HG02885 (cell line): ENCODE results near the gene PCTP.

Experiments used
- ATAC-seq: cut with Tn5 transposase; IDR thresholded peaks from one replicate; pipeline ENCODE4 v1.9.1; 2021; ENCODE audit warnings: mild to moderate bottlenecking; ENCODE audit not compliant: unreplicated experiment, poor library complexity

The PCTP gene

DNA sequence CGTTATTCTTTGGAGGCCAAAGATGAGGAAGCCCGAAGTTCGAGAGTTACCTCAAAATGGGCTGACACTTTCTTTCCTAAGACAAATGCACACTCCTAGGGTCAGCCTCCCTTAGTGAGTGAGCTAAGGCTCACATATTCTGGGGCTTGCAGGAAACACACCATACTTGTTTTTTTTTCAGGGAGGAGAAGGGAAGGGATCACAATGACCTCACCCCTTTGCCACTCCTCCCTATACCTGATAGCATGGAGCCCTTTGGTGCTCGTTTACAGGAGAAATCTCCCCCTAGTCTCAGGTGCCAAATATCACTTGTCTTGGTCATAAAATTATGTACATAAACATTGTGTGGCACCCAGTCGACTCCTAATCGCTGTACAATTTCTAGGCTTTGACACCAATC, 23.6 kb upstream of the PCTP start:
- ATAC-seq = no peak

DNA sequence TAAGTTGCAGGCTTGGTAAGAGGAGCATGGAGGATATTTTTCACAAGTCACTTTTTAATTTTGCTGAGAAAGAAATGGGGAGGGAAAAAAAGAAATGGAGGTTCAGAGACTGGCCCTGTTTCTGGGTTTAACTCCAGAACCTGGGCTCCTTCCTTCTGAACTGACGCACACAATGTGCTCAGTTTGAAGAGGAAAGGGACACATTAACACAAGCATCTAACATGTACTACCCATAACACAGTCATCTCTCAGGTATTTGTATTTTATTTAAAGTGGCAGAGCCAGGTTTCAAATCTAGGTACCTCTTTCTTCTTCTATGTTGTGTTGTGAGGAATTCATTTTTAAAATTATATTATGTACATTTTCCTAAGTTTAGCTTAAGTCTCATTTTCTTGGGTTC, 22.9 kb upstream of the PCTP start:
- ATAC-seq = no peak

DNA sequence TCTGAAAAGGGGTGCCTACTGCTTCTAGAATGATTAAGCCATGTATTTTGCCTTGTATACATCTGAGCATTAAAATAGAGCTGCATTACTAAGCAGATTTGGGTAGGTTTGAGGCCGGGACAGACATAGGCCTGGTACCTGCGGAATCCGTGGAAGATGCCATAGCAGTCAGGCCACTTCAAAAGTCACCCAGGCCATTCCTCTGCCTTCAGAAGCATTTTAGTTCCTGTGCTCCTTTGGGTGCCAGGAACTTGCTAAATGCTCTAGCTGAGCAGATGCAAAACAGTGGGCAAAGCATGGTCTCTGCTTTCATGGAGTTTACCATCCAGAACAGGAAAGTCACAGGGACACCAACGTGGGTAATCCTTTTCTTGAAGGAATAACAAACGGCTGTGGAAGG, 22.5 kb upstream of the PCTP start:
- no peak for ATAC-seq

DNA sequence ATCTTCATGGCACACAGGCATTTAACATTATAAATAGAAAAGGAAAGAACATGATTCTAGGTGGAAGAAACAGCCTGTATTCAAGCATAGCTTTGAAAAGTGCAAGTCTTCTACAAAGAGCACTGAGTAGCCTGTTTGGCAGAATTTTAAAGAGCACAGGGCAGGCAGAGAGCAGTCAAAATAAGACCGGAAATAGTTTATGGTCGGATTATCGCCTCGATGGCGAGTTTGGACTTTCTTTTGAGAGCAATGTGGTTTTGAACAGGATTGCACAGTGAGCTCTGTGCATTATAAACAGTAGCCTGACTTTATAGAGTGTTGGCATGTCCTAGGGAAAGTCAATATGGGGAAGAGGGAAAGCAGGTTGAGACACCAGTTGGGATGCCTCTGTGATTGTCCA, 22.0 kb upstream of the PCTP start:
- ATAC-seq = no peak

DNA sequence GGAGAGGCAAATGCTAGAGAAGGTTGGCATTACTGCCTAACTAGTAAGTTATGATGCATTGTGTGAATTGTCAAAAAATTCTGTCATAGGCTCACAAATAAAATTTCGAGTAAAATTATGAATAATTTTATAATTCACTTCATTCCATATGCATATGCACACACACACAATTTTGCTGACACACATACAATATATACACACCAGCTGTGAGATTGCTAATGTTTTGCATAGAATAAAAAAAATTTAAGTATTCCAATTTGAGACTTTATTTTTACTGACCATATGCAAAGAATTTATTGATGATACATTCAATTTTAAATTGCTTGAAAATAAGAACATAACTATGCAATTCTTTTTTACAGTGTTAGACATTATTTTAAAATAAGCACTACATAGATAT, 21.4 kb upstream of the PCTP start:
- ATAC-seq = no peak

DNA sequence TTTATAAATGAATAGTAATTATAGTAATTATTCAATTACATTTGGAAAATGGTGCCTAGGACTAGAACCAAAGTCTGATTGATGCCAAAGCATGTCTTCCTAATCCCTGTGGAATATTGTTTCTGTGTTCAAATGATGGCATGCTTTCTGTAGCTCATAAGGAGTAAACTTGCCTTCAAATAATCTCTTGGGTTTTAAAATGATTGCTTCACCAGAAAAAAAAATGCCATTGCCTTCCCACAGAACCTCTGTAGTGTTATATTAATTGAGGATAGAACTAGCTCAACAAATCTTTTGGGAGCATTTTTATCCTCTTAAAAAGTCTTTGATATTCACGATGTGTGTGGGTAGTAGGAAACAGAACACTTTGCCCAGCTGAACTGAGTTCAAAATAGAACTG, 20.5 kb upstream of the PCTP start:
- ATAC-seq = no peak

DNA sequence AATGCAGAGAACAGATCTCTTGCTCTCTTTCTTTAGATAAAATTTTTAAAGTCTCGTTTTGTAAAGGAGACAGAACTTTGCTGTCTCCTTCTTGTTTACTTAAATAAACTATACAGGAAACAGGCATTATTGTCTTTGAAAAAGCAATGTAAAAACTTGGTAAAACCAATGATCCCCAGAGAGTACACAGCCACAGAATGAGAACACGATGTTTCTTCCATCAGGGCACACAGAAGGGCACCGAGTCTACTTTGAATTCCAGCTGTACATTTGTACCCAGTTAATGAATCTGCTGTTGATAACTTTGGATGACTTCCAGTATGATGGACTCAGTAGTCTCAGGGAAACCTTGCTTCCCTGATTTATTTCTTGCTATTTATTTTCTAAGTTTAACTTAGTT, 20.0 kb upstream of the PCTP start:
- no peak for ATAC-seq

DNA sequence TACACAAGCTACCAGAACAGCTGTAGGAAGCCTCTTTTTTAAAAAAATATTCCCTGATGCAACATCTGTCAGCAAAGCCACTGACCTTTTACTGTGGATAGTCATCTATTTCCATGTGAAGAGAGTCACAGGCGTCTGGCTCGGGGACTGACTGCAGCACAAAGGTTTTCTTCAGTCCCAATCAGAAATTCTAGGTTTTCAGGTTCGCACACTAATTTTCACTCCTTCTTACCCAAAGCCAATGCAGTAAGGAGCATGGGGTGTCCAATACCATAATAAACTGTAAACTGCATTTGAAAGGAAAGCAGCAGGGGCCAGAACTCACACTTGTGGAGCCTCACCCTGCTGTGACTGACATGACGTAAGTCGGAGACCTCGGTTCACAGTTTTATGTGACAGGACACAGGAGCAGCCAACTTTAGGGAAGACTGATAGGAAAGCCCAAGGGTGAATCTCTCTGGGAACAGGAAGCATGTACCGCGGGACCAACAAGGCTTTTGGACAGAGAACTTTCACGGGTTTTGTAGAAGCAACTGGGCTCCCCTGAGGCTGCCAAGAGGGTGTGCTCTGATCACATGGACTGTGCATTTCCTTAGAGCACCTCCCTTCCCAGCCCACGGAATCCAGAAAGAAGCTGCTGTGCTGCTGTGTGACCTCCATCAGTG, 19.1 kb upstream of the PCTP start:
- ATAC-seq = no peak

DNA sequence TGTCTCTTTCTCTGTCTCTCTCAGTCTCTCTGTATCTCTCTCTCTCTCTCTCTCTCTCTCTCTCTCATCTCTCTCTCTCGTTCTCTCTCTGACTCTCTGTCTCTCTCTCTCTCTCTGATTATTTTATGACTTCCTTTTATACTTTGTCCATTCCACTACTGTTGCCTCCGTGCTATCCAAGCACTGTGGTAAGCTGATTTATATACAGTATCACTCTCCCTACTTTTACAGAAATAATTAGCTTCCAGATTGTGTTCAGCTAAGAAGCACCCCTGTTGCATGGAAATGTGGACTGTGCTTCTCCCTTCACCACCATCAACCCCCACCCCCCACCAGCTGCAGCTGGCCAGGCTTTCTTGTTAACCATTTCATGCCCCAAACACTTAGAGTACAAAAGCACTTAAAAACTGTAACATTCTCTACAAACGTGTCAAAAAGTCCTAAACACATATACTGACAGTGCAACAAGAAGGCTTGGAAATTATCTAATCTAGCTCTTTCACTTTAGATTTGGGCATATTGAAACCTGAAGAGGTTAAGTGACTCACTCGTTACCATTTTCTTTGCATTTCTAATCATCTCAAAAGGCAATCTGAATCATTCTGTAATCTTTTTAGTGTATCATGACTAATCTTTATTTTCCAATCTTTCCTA, 16.6 kb upstream of the PCTP start:
- no peak for ATAC-seq

DNA sequence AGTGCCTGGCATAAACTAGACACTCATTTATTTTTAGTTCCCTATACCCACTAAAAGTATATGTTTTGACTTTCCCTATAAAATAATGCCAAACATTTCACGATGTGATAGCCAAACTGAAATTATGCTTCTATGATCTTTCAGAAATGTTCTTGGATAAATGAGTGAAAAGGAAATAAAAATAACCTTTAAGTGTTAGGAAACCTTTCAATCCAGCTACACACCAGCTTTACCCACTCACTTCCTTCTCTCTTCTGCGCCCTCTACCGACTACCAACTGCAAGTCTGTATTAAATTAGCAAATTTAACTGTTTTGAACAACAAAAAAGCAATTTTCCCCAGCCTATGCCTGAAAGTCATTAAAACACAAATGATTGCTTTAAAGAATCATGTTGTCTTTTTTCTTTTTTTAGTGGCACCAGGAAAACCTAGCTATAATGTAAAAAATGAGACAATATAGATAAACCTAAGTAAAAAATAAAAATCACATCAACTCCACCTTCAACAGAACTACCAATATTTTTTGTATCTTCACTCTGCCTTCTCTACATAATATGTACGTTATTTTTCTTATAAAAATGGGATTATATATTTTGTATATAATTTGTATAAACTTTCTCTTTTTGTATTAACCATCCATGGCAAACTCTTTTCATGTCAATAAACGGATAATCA, 15.0 kb upstream of the PCTP start:
- peak; percentile 49 for ATAC-seq

DNA sequence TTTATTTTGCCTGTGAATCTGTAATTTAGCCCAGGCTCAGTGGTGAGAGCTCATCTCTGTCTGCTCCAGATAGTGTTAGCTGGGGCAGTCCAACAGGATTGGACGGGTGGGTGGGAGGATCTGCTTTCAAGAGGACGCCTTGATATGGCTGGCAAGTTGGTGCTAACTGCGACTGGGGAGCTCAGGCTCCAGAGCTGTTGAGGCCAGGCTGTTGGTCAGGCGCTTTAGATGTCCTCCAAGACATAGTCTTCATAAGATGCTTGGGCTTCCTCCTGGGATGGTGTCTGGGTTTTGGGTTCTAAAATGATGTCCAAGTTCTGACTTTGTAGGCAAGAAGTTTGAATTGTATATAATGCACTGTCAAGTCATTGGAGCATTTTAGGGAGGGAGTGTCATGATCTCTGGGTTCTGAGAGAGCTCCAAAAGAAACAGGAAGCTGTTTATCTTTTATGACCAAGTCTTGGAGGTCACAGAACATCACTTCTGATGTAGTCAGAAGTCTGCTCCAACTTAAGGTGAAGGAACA, 12.8 kb upstream of the PCTP start:
- ATAC-seq = no peak

DNA sequence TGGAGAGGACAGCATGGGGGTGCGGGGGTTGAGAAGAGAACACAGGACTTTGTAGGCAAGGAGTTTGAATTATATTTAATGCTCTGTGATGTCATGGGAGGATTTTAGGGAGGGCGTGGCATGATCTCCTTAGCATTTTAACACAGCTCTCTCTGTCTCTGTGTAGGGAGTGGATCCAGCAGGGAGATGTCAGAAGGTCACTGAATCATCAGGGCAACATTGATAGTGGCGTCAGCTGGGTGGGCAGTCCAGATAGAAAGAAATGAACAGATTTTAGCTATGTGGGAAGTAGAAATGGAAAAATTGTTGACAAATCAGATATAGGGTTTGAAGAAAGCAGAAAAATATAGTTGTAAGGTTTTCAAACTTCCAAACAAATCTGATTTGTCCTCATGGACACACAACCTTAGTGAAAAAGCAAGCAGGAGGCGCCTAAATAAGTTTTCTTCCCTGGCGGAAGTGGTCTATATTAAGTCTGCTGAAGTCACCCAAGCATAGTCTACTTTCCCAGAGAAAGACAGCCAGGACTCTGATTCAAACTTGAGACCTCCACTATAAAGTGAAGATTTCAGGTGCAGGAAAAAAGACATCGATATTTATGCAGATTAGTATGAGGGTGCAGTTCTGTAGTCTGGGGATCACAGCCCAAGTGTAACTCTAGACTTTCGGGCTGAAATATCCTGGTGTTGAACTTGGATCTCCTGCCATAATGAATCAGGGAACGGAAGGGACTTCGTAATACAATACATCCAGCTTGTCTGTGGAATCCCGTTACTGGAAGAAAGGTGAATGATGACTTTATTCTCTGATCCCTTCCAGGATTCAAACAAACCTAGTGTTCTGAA, 10.1 kb upstream of the PCTP start:
- ATAC-seq = no peak

DNA sequence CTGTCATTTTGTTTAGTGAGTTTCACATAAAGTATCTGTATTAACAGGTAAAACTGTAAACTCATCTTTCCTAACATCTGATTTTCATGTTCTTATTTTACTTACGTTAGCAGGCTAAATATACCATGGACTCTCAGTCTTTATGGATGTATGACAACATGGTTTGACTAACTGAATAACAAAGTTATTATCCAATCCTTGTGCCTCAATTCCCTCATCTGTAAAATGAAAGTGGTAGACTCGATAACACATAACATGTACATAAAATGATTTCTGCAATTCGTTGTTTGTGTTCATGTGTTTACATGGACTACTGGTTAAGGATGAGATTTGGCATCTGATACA, 9.5 kb upstream of the PCTP start:
- no peak for ATAC-seq

DNA sequence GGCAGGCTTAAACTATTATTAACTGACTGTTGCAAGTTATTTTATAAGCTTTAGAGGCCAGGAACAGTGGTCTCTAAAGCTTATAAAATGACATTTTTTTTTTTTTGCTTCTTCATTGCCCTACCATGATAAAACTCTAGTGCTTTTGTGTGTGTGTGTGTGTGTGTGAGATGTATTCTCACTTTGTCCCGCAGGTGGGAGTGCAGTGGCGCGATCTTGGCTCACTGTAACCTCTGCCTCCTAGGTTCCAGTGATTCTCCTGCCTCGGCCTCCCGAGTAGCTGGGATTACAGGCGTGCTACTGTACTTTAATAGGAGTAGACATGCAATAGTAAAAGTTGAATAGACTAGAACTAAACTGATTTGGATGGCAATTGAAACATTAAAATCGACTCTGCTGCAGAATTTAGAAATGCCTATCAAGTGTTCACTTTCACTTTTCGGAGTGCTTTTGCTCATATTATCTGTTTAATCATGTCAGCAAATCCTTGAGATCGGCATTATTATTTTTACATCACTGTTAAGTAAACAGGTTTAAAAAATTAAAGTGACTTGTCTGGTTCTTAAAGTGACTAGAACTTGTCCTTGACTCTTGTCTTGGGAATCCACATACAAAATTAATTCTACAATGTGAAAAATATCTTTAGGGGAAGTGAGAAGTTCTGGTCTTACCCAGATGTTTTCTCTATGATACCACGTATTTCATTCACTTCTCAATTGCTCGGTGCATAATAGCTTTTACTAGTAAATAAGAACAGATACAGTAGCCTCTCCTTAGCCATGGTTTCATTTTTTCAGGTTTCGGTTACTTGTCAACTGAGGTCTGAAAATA, 8.4 kb upstream of the PCTP start:
- peak; percentile 92 for ATAC-seq

DNA sequence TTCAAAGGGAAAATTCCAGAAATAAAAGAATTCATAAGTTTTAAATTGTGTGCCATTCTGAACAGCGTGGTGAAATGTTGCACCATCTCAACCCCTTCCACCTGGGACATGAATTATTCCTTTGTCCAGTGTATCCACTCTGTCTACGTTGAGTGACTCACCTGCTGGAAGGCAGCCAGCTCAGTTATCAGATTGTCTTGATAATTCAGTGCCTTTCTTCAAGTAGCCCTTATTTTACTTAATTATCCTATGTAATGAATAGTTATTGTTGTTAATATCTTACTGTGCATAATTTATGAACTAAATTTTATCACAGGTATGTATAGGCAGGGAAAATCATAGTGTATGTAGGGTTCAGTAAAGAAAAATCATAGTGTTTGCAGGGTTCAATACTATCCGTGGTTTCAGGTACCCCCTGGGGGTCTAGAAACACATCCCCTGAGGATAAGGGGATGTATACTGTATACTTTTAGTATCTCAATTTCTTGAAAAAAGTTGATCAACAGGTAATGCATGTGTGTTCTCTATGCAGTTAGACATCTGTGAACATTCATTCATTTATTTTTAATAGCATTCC, 7.7 kb upstream of the PCTP start:
- peak; percentile 37 for ATAC-seq

DNA sequence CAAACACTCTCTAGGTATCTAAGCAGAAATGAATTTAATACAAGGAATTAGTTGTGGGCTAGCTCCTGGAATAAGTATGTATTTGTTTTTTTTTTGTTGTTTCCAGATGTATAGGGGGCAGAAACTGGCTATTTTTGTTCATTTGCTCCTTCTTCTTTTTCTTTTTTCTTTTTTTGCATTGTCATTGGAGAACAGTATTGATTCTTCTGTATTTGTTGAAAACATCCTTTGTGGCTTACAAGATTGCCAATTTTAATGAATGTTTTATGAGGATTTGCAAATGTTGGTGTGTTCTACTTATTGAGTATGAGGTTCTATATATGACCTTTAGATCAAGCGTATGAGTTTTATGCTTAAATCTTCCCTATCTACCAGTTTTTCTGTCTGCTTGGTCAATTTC, 5.6 kb upstream of the PCTP start:
- no peak for ATAC-seq

DNA sequence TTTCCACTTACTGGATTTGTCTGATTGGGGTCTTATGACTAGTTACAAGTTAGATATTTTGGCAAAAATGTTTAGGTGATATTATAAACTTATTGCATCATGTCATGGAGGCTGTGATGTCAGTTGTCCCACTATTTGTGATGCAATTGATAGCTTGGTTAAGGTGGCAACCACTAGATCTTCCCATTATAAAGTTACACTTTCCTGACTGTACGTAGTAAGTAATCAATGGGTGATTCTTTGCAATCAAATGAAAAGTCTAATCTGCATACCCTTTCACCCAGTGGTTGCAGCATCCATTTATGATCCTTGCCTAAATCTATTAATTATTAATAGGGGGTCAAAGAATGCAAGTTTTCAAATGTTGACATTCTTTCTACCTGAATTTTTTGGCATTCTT, 4.4 kb upstream of the PCTP start:
- ATAC-seq = no peak

DNA sequence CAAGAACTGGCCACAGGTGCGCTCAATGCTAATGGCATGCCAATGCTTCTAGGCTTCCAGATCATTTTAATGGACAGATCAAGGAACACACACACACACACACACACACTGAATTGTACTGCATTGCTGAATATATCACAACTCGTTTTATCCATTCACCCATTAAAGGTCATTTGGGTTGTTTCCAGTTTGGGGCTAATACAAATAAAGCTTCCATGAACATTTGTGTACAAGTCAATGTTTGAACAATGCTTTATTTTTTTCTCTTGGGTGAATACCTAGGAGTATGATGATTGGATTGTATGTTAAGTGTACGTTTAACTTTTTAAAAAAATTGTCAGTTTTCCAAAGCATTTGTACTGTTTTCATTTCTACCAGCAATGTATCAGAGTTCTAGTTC, 3.6 kb upstream of the PCTP start:
- ATAC-seq = no peak

DNA sequence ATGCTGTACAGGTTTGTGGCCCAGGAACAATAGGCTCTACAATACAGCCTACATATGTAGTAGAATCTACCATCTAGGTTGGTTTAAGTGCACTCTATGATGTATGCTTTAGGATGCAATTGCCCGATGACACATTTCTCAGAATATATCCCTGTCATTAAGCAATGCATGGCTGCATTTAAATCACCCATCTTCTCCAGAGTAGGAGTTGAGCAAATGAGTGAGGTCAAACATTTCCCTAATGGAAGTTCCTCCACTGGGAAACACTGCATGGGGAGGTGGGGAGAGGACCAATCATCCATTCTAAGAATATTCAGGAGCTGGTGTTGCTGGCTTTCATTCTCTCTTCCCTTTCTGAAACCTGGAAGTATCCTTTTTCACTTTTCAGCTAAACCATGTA, 2.0 kb upstream of the PCTP start:
- no peak for ATAC-seq

DNA sequence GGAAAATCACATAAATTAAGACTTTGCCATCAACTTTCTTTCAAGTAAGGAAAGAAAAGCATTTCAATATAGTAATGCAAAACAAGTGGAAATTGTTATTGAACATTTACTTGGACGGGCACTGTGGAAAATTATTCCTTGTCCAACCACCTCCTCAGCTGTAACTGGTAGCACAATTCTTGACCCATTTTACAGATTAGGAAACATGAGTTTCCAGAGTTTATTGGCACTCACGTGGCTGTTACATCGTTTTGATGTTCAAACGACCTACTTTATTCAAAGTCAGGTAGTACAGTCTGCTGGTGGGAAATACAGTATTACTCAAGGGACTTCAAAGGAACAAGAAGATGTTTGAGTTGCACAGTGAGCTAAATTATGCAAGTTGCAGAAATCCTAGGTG, 866 bp upstream of the PCTP start:
- ATAC-seq = no peak
